ENCODE measurements around the gene WDFY4. TPM values are rescaled to one million over a fixed set of nuclear protein-coding genes. Genes with fewer than 3 reads are reported as not detected.
A peak's percentile ranks its signal among the peaks of the same experiment; 100 is the strongest.

WDFY4 gene
- total and polyA plus RNA-seq, 9 of the 15 experiments (the other 6 are each of a cell fraction or from before 2014, with no cell fraction given): 0.01 to 0.02 (median 0.01) TPM; not detected in 6

- H3K36me3 ChIP-seq (ENCODE audit: control insufficient read depth, insufficient read depth, low read length): no peaks in the 10 kb centered on the region
- no peak; the same call in 2 of the 3 replicates for ATAC-seq
- no peak overlapping the region for H2AFZ ChIP-seq (ENCODE audit: low read depth, low read length)
- peaks cover 0 to 4% of the 10 kb centered on the region in 2 experiments; a peak in 1 of 5 replicates for H3K4me1 ChIP-seq (replicated peaks in 1 of 2; ENCODE audit: control insufficient read depth in 2 of 2, insufficient read depth in 2 of 2, low read length in 2 of 2)
- POLR2A ChIA-PET: interaction anchor here (0.6 to 1.1 kb wide), 4 partner anchors 11 to 82 kb away, joined by 3 to 5 read pairs (median 4); no protein-coding TSS in a partner anchor
- H4K20me1 ChIP-seq (replicated peaks; ENCODE audit: control insufficient read depth, insufficient read depth, low read length): no peaks in the 10 kb centered on the region
- in situ Hi-C loops (cut with MboI): no loop called here
- H3K27ac ChIP-seq (ENCODE audit: extremely low read depth, low read depth, low read length): no peak overlapping the region
- peaks cover 2 to 24% of the 10 kb centered on the region in 2 experiments; a peak in 1 of 5 replicates for H3K27me3 ChIP-seq (ENCODE audit: control insufficient read depth in 2 of 2, insufficient read depth in 2 of 2, low read length in 2 of 2)
- no peaks in the 10 kb centered on the region for H3K9me1 ChIP-seq (ENCODE audit: control insufficient read depth, insufficient read depth, low read length)
- BruUV-seq (replicated peaks): no TSS peak
- H3K79me2 ChIP-seq (ENCODE audit: control insufficient read depth, insufficient read depth, low read length): no peaks in the 10 kb centered on the region
- no peak overlapping the region for H3K4me2 ChIP-seq (ENCODE audit: insufficient read depth, low read length)
- intact Hi-C loops (cut with micrococcal nuclease): loop anchor here (10.0 kb wide), 1 partner anchor 772 kb away; no protein-coding TSS in a partner anchor
- no peak for DNase-seq (ENCODE audit: extremely low read depth in 1 of 4, low spot score in 3 of 4)
- 2% methylated on average over 17 of the region's 18 CpGs for WGBS (ENCODE audit: insufficient coverage, low coverage, missing lambda C conversion rate)
- no peak overlapping the region for H3K4me3 ChIP-seq
- H3K9ac ChIP-seq (ENCODE audit: insufficient read depth in 1 of 2, low read depth in 2 of 2, low read length in 2 of 2): no peak overlapping the region
- no peaks in the 10 kb centered on the region for H3K9me3 ChIP-seq (replicated peaks; ENCODE audit: control insufficient read depth, insufficient read depth, low read depth, low read length)
- CTCF ChIA-PET (ENCODE audit: low intra/inter-chr PET ratio): no interaction called here
- no peak for FAIRE-seq
- no peak for TF ChIP-seq ELF2 (CRISPR knock-in tag; IDR thresholded peaks at IDR 0.05)
- TF ChIP-seq ZKSCAN8 (CRISPR knock-in tag; IDR thresholded peaks at IDR 0.05): no peak
- no peak for TF ChIP-seq STAG1 (CRISPR knock-in tag; IDR thresholded peaks at IDR 0.05; ENCODE audit: borderline replicate concordance)
- TF ChIP-seq ZNF609 (CRISPR knock-in tag; IDR thresholded peaks at IDR 0.05; ENCODE audit: borderline replicate concordance): no peak
- TF ChIP-seq ASH1L (IDR thresholded peaks at IDR 0.05; ENCODE audit: borderline replicate concordance, low read depth, partially characterized antibody): no peak
- TF ChIP-seq FOXJ3 (CRISPR knock-in tag; IDR thresholded peaks at IDR 0.05): no peak
- no peak for TF ChIP-seq ATF4 (CRISPR knock-in tag; IDR thresholded peaks at IDR 0.05)
- no peak for TF ChIP-seq MTA1 (IDR thresholded peaks at IDR 0.05; ENCODE audit: borderline replicate concordance)
- no peak for TF ChIP-seq SUPT5H (IDR thresholded peaks at IDR 0.05)
- no peak for TF ChIP-seq ZNF354B (CRISPR knock-in tag; IDR thresholded peaks at IDR 0.05)
- no peak for TF ChIP-seq ESRRB (CRISPR knock-in tag; IDR thresholded peaks at IDR 0.05; ENCODE audit: borderline replicate concordance)
- peak; percentile 13; the same call in 1 of the 2 replicates for TF ChIP-seq USF1 (CRISPR knock-in tag; IDR thresholded peaks at IDR 0.05)
- no peak for TF ChIP-seq ZNF175 (CRISPR knock-in tag; IDR thresholded peaks at IDR 0.05; ENCODE audit: low read depth)
Observed at GRCh38 chr10:48742891-48743860, 58.5 kb downstream of the WDFY4 start.
